HCT116 (cell line): ENCODE measurements around the gene RYR2. TPM values are rescaled to one million over a fixed set of nuclear protein-coding genes. Genes with fewer than 3 reads are reported as not detected.

Source experiments
- ATAC-seq: fragments of 200-7000 bp; cut with Tn5 transposase; 2 replicates; pipeline ENCODE4 v1.9.1; 2020; ENCODE audit warnings: mild to moderate bottlenecking, moderate library complexity
- BruUV-seq: library from RNA; stranded (reverse); fragments of 400-500 nt; replicated peaks from 2 replicates; lab custom pipeline; 2021; lab: Mats Ljungman, UMichigan
- CTCF ChIA-PET: fragments of 300-600 bp; sonication (Branson Sonifier 250); formaldehyde crosslinking; loops from one replicate; lab custom pipeline; 2021; ENCODE audit warnings: antibody characterized with exemption; lab: Charles Lee
- POLR2A ChIA-PET: fragments of 300-600, 350-600 bp; sonication (Branson Sonifier 250); formaldehyde crosslinking; loops from one replicate; lab custom pipeline; 2021; ENCODE audit warnings: antibody characterized with exemption; lab: Charles Lee
- RAD21 ChIA-PET, 2 experiments: fragments of 300-600 bp; sonication (Branson Sonifier 250); formaldehyde crosslinking; loops; one replicate each; lab custom pipeline; 2023; ENCODE audit warnings: low total read pairs in 2 of 2; ENCODE audit not compliant: uncharacterized antibody in 2 of 2, unreplicated experiment in 2 of 2, low non-redundant PET in 1 of 2; lab: Charles Lee
- DNase-seq: peaks from one replicate; pipeline ENCODE4 v3.0.0-alpha.2; 2010; ENCODE audit warnings: low read depth, low spot score
- H2AFZ ChIP-seq: fragments of 200-600 bp; shearing (Covaris generic), sonication (generic); 2 replicates; pipeline ENCODE4 v1.6.1; 2017; ENCODE audit warnings: low read depth, mixed run types, mixed read lengths, antibody characterized with exemption, low read length; ENCODE audit not compliant: poor library complexity, severe bottlenecking
- H3K27ac ChIP-seq: 2 replicates; pipeline ENCODE4 v1.5.1; 2012; ENCODE audit warnings: low read depth, low read length
- H3K27me3 ChIP-seq: fragments of 200-600 bp; sonication (generic); 2 replicates; pipeline ENCODE4 v1.6.1; 2016; ENCODE audit warnings: mixed run types, low read length, mixed read lengths; ENCODE audit not compliant: insufficient read depth
- H3K36me3 ChIP-seq, 2 experiments: fragments of 200-500 bp in 1 of 2; fragments of 200-600 bp in 1 of 2; sonication (Bioruptor generic) in 1 of 2; sonication (generic) in 1 of 2; 2 replicates each; pipeline versions ENCODE4 v1.5.1 to v1.6.1; 2014 to 2016; ENCODE audit warnings: low read length in 2 of 2, inconsistent platforms in 1 of 2, mixed read lengths in 1 of 2, mixed run types in 1 of 2; ENCODE audit not compliant: insufficient read depth in 2 of 2, control insufficient read depth in 1 of 2
- H3K4me1 ChIP-seq, 2 experiments: fragments of 200-600 bp in 1 of 2; sonication (generic) in 1 of 2; 2 replicates each; pipeline versions ENCODE4 v1.5.1 to v1.6.1; 2012 to 2017; ENCODE audit warnings: low read length in 2 of 2, inconsistent platforms in 1 of 2, mild to moderate bottlenecking in 1 of 2, mixed read lengths in 1 of 2, mixed run types in 1 of 2, moderate library complexity in 1 of 2; ENCODE audit not compliant: insufficient read depth in 2 of 2, control insufficient read depth in 1 of 2
- H3K4me2 ChIP-seq: fragments of 200-600 bp; sonication (generic); 2 replicates; pipeline ENCODE4 v1.6.1; 2017; ENCODE audit warnings: mixed run types, low read length, mixed read lengths
- H3K4me3 ChIP-seq, 2 experiments: fragments of 200-600 bp in 1 of 2; sonication (generic) in 1 of 2; replicated peaks in 1 of 2; 2 replicates each; pipeline ENCODE4 v1.5.1; 2011 to 2016; ENCODE audit warnings: low read length in 2 of 2, control low read depth in 1 of 2, low read depth in 1 of 2, mild to moderate bottlenecking in 1 of 2, mixed read lengths in 1 of 2, mixed run types in 1 of 2
- H3K79me2 ChIP-seq: fragments of 200-600 bp; sonication (generic); 2 replicates; pipeline ENCODE4 v1.6.1; 2017; ENCODE audit warnings: mild to moderate bottlenecking, mixed run types, low read length, moderate library complexity, mixed read lengths; ENCODE audit not compliant: insufficient read depth
- H3K9ac ChIP-seq: fragments of 200-600 bp; sonication (generic); 2 replicates; pipeline ENCODE4 v1.6.1; 2016; ENCODE audit warnings: low read length, mixed read lengths
- H3K9me2 ChIP-seq: fragments of 200-600 bp; sonication (generic), shearing (Covaris generic); 2 replicates; pipeline ENCODE4 v1.6.1; 2017; ENCODE audit warnings: mixed run types, mild to moderate bottlenecking, moderate library complexity; ENCODE audit not compliant: insufficient read depth
- H3K9me3 ChIP-seq, 2 experiments: fragments of 200-500 bp in 1 of 2; fragments of 200-600 bp in 1 of 2; sonication (Bioruptor generic) in 1 of 2; sonication (generic) in 1 of 2; 2 replicates each; pipeline ENCODE4 v1.6.1; 2014 to 2017; ENCODE audit warnings: low read length in 2 of 2, mixed read lengths in 2 of 2, inconsistent platforms in 1 of 2, low read depth in 1 of 2, mild to moderate bottlenecking in 1 of 2, mixed run types in 1 of 2, moderate library complexity in 1 of 2; ENCODE audit not compliant: control insufficient read depth in 1 of 2, insufficient read depth in 1 of 2
- H4K20me1 ChIP-seq: fragments of 200-600 bp; sonication (generic), shearing (Covaris generic); 2 replicates; pipeline ENCODE4 v1.6.1; 2017; ENCODE audit warnings: mixed run types, mild to moderate bottlenecking, moderate library complexity; ENCODE audit not compliant: insufficient read depth
- CEBPB ChIP-seq: IDR thresholded peaks from 2 replicates; pipeline ENCODE4 v1.6.1; 2012; ENCODE audit warnings: low read depth
- EGR1 ChIP-seq: IDR thresholded peaks from 2 replicates; pipeline ENCODE4 v1.6.1; 2012; ENCODE audit warnings: low read depth
- SIN3A ChIP-seq: IDR thresholded peaks from 2 replicates; pipeline ENCODE4 v1.6.1; 2012; ENCODE audit warnings: low read depth
- SP1 ChIP-seq: IDR thresholded peaks from 2 replicates; pipeline ENCODE4 v1.6.1; 2012; ENCODE audit warnings: low read depth
- SRF ChIP-seq: IDR thresholded peaks from 2 replicates; pipeline ENCODE4 v1.6.1; 2012; ENCODE audit warnings: low read depth
- TCF7L2 ChIP-seq: IDR thresholded peaks from 2 replicates; pipeline ENCODE4 v1.7.0; 2011; ENCODE audit warnings: borderline replicate concordance, inconsistent platforms; ENCODE audit not compliant: insufficient read depth, insufficient read length; ENCODE audit errors: extremely low read depth
- ZFX ChIP-seq: fragments of 450-650 bp; IDR thresholded peaks from 2 replicates; pipeline ENCODE4 v1.6.1; 2017
- ZNF274 ChIP-seq: fragments of 200-500 bp; sonication (Bioruptor generic); IDR thresholded peaks from 2 replicates; pipeline ENCODE4 v1.6.1; 2014; ENCODE audit warnings: mild to moderate bottlenecking, low read depth, low read length, inconsistent platforms
- intact Hi-C: fragments of 100-400 bp; cut with micrococcal nuclease; formaldehyde crosslinking; loops from 2 replicates; pipeline ENCODE4 v1.10.0; 2022
- total RNA-seq: library from RNA; stranded (reverse); gene quantifications from one replicate; pipeline ENCODE4 v1.2.1, GENCODE V29; 2021; ENCODE audit not compliant: unreplicated experiment
- TF ChIP-seq, protein P1 (sequence below): IDR thresholded peaks from 2 replicates; pipeline ENCODE4 v1.6.1; 2012; ENCODE audit warnings: low read depth
- TF ChIP-seq, protein P2 (sequence below): IDR thresholded peaks from 2 replicates; pipeline ENCODE4 v1.6.1; 2011; ENCODE audit warnings: mild to moderate bottlenecking, low read length, moderate library complexity; ENCODE audit not compliant: insufficient replicate concordance; ENCODE audit errors: extremely low read depth
- TF ChIP-seq, protein P3 (sequence below): IDR thresholded peaks from 2 replicates; pipeline ENCODE4 v1.6.1; 2012

RYR2 gene
- total RNA-seq, 1 experiment from 2014 or later = 0.02 TPM

DNA sequence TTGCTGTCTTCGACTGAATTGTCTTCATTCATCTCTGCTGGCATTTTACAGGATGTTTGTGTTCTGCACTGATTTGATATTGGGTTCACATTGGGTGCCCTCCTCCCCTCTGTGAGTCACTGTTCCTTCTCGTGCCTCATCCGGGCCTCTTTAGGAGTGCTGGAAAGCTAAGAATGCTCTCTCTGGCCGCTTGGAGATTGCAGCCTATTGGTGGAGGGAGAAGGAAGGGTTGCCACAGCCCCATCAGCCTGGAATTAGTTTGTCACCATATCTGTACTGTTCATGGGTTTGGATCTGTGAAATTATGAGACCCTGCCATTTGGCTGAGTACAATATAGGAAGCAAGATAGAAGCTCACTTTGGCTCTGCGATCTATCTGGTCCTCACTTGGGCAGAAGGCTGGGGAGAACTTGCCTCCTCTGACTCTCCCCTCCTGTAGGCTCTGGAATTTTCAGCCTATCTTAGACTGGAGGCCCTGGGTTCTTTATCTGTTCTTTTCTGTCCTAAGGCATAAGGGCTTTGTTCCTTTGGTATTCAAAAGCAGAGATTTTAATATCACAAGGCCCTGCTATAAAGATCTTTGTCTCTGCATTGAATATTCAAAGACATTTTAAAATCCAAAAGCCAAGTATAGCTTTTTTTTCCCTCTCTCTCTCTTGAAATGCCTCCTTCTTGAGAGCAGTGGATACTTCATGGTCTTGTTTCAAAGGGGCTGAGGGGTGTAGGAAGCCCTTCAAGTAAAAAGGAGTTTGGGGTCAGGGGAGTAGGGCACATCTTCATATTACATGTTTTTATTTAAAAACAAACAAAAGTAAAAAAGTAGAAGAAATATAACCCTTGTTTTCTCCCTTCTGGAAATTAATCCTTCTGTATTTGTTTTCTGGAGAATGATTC is 500.8 kb downstream of the RYR2 start (continued):
- TF ChIP-seq, protein P1, sequence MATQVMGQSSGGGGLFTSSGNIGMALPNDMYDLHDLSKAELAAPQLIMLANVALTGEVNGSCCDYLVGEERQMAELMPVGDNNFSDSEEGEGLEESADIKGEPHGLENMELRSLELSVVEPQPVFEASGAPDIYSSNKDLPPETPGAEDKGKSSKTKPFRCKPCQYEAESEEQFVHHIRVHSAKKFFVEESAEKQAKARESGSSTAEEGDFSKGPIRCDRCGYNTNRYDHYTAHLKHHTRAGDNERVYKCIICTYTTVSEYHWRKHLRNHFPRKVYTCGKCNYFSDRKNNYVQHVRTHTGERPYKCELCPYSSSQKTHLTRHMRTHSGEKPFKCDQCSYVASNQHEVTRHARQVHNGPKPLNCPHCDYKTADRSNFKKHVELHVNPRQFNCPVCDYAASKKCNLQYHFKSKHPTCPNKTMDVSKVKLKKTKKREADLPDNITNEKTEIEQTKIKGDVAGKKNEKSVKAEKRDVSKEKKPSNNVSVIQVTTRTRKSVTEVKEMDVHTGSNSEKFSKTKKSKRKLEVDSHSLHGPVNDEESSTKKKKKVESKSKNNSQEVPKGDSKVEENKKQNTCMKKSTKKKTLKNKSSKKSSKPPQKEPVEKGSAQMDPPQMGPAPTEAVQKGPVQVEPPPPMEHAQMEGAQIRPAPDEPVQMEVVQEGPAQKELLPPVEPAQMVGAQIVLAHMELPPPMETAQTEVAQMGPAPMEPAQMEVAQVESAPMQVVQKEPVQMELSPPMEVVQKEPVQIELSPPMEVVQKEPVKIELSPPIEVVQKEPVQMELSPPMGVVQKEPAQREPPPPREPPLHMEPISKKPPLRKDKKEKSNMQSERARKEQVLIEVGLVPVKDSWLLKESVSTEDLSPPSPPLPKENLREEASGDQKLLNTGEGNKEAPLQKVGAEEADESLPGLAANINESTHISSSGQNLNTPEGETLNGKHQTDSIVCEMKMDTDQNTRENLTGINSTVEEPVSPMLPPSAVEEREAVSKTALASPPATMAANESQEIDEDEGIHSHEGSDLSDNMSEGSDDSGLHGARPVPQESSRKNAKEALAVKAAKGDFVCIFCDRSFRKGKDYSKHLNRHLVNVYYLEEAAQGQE = no peak
- TF ChIP-seq ZNF274 = no peak
- TF ChIP-seq CEBPB = no peak
- no peak for TF ChIP-seq SRF

DNA sequence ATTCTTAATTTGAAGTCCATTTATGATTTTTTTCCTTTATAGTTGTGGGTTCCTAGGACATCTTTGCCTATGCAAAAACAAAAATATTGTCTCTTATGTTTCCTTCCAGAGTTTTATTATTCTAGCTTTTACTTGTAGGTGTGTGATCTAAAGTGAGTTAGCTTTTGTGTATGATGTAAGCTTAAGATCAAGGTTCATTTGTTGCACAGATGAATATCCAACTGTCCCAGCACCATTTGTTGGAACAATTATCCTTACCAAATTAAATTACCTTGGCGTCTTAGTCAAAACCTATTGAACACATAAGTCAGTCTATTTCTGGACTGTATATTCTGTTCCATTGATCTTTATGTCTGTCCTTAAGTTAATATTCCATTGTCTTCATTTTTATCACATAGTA is 511.1 kb downstream of the RYR2 start:
- Histone ChIP-seq H3K9me3 (no peaks in the 10 kb centered on the region; a peak in 1 of 4 replicates), H3K27me3 (no peaks in the 10 kb centered on the region), H3K36me3 (no peaks in the 10 kb centered on the region), H3K4me3 (no peak overlapping the region), H3K4me2 (no peak overlapping the region), H2AFZ (no peak overlapping the region), H4K20me1 (no peaks in the 10 kb centered on the region), H3K79me2 (no peaks in the 10 kb centered on the region), H3K4me1 (no peaks in the 10 kb centered on the region), H3K9ac (no peak overlapping the region), H3K27ac (no peak overlapping the region), H3K9me2 (no peaks in the 10 kb centered on the region)
- CTCF ChIA-PET = no interaction called here
- BruUV-seq = no TSS peak
- intact Hi-C loops = no loop called here
- no peak for ATAC-seq
- POLR2A ChIA-PET = no interaction called here
- RAD21 ChIA-PET = no interaction called here
- no peak for DNase-seq
- no peak for TF ChIP-seq SP1
- TF ChIP-seq, protein P2, sequence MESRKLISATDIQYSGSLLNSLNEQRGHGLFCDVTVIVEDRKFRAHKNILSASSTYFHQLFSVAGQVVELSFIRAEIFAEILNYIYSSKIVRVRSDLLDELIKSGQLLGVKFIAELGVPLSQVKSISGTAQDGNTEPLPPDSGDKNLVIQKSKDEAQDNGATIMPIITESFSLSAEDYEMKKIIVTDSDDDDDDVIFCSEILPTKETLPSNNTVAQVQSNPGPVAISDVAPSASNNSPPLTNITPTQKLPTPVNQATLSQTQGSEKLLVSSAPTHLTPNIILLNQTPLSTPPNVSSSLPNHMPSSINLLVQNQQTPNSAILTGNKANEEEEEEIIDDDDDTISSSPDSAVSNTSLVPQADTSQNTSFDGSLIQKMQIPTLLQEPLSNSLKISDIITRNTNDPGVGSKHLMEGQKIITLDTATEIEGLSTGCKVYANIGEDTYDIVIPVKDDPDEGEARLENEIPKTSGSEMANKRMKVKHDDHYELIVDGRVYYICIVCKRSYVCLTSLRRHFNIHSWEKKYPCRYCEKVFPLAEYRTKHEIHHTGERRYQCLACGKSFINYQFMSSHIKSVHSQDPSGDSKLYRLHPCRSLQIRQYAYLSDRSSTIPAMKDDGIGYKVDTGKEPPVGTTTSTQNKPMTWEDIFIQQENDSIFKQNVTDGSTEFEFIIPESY = no peak
- no peak for TF ChIP-seq EGR1
- TF ChIP-seq, protein P3, sequence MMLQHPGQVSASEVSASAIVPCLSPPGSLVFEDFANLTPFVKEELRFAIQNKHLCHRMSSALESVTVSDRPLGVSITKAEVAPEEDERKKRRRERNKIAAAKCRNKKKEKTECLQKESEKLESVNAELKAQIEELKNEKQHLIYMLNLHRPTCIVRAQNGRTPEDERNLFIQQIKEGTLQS = no peak
- no peak for TF ChIP-seq CEBPB
- no peak for TF ChIP-seq ZFX
- TF ChIP-seq ZNF274 = no peak
- TF ChIP-seq TCF7L2 = no peak
- TF ChIP-seq SIN3A = no peak
- TF ChIP-seq, protein P1 = no peak
